ENCODE results near the gene WWOX. TPM values are rescaled to one million over a fixed set of nuclear protein-coding genes. Genes with fewer than 3 reads are reported as not detected.

The WWOX gene
- total RNA-seq, 1 donor from 2014 or later = 19.2 TPM

DNA sequence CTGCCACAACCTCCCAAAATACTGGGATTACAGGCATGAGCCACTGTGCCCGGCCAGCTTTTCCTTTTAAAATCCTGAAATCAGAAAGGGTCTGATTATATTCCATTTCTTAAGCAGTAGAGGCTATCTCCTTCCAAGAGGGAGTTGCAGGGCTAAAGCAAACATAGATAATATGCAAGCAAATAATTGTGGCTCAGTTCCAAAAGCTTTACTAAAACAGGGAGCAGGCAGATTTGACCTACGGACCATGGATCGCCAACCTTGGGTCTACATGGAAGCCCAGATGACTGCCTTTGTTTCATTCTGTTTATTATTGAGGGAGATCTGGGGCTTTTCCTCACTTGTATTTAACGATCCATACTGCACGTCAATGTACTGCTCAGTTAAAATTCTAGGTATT is 38.6 kb upstream of the WWOX start:
- ATAC-seq (no peak), DNase-seq (no peak)
- H3K27me3 ChIP-seq (ENCODE audit: low read depth) = no peaks in the 10 kb centered on the region
- intact Hi-C loops (cut with DNase I) = no loop called here
- H3K4me3 ChIP-seq = no peak overlapping the region
- H3K9me3 ChIP-seq = no peaks in the 10 kb centered on the region
- H3K27ac ChIP-seq = no peak overlapping the region
- TF ChIP-seq, protein P1, sequence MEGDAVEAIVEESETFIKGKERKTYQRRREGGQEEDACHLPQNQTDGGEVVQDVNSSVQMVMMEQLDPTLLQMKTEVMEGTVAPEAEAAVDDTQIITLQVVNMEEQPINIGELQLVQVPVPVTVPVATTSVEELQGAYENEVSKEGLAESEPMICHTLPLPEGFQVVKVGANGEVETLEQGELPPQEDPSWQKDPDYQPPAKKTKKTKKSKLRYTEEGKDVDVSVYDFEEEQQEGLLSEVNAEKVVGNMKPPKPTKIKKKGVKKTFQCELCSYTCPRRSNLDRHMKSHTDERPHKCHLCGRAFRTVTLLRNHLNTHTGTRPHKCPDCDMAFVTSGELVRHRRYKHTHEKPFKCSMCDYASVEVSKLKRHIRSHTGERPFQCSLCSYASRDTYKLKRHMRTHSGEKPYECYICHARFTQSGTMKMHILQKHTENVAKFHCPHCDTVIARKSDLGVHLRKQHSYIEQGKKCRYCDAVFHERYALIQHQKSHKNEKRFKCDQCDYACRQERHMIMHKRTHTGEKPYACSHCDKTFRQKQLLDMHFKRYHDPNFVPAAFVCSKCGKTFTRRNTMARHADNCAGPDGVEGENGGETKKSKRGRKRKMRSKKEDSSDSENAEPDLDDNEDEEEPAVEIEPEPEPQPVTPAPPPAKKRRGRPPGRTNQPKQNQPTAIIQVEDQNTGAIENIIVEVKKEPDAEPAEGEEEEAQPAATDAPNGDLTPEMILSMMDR (IDR thresholded peaks at IDR 0.05) = no peak
- H3K4me1 ChIP-seq = no peaks in the 10 kb centered on the region
- no peaks in the 10 kb centered on the region for H3K36me3 ChIP-seq

DNA sequence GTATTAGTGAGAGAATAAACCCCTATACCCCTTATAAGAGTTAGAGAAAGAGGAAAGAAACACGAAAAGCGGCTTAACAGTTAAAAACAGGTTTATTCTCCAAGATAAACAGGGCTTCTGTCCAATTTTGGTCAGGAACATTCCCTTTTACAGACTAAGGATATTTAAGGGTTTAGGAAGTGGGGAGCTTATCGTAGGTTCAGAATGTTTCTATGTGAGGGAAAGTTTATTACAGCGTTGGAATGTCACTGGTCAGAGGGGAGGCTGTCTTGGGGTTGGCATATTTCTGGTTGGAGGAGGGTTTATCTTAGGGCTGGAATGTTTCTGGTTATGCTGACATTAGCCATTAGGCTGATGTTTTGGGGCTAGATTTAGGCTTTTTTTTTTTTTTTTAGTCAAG is 34.1 kb upstream of the WWOX start:
- TF ChIP-seq, protein P1 (IDR thresholded peaks at IDR 0.05) = no peak
- H3K27me3 ChIP-seq (ENCODE audit: low read depth) = no peaks in the 10 kb centered on the region
- no peak overlapping the region for H3K4me3 ChIP-seq
- H3K27ac ChIP-seq = no peak overlapping the region
- no peaks in the 10 kb centered on the region for H3K36me3 ChIP-seq
- no peaks in the 10 kb centered on the region for H3K4me1 ChIP-seq
- DNase-seq = no peak
- ATAC-seq = no peak
- intact Hi-C loops (cut with DNase I) = no loop called here
- H3K9me3 ChIP-seq = no peaks in the 10 kb centered on the region

DNA sequence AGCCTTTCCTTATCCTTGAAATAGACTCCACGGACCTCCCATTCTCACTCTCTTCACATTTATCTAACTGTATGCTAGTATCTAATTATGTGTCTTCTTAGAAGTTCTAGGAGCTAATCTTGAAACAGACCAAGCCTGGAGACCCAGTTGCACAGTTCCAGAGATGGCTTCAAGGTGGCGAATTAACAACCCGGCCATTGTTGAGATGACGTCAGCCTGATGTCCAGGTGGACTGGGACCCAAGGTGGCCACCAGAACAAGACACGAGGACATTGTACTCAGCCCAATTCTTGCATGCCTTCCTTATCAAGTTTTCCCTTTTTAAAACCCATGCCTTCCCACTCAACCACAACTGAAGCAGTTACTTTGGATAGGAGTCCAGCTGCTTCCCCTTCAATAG is 29.5 kb upstream of the WWOX start:
- Histone ChIP-seq H3K9me3 (no peaks in the 10 kb centered on the region), H3K4me1 (no peaks in the 10 kb centered on the region), H3K27ac (no peak overlapping the region), H3K27me3 (ENCODE audit: low read depth) (no peaks in the 10 kb centered on the region), H3K36me3 (no peaks in the 10 kb centered on the region), H3K4me3 (no peak overlapping the region)
- TF ChIP-seq, protein P1 (IDR thresholded peaks at IDR 0.05) = no peak
- intact Hi-C loops (cut with DNase I) = no loop called here
- no peak for DNase-seq
- ATAC-seq = no peak

DNA sequence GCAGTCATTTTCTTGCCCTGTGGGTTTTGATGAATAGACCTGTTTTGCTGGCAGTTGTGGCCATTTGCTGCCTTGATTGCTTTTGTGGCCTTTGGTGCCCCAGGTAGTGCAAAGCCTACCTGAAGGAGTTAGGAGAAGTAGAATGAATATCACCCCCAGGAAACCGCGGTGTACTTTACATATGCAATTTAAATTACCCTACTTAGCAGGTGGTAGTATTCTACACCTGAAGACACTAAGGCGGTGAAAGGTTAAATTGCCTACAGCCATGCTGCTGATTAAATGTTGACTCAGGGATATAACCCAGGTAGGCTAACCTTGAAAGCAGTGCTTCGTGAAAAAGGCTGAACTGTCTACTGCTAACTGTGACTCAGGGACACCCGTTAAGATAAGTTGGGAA is 27.2 kb upstream of the WWOX start:
- Histone ChIP-seq H3K27ac (no peak overlapping the region), H3K4me3 (no peak overlapping the region), H3K36me3 (no peaks in the 10 kb centered on the region), H3K27me3 (ENCODE audit: low read depth) (no peaks in the 10 kb centered on the region), H3K4me1 (no peaks in the 10 kb centered on the region), H3K9me3 (no peaks in the 10 kb centered on the region)
- intact Hi-C loops (cut with DNase I) = no loop called here
- DNase-seq (no peak), ATAC-seq (no peak)
- TF ChIP-seq, protein P1 (IDR thresholded peaks at IDR 0.05) = no peak

DNA sequence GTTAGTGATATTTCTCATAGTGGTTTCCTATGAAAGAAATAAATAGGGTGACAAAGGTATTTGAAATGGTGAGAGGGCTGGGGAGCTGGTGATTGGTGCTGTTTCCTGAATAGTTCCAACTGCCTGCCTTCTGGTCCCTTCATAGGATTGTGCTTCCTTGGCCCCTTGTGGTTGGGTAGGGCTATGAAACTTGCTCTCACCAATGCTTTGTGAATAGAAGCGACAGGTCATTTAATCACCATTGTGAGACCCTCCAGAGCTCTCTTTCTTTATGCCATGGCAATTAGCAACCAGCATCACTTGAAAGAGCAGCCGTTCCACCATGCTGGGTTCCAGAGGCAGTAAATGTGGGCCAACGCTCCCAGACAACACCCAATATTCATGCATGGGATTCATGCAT is 23.7 kb upstream of the WWOX start:
- Histone ChIP-seq H3K4me3 (no peak overlapping the region), H3K27me3 (ENCODE audit: low read depth) (no peaks in the 10 kb centered on the region), H3K36me3 (no peaks in the 10 kb centered on the region), H3K9me3 (no peaks in the 10 kb centered on the region), H3K4me1 (no peaks in the 10 kb centered on the region), H3K27ac (no peak overlapping the region)
- TF ChIP-seq, protein P1 (IDR thresholded peaks at IDR 0.05) = no peak
- intact Hi-C loops (cut with DNase I) = no loop called here
- DNase-seq (no peak), ATAC-seq (no peak)

DNA sequence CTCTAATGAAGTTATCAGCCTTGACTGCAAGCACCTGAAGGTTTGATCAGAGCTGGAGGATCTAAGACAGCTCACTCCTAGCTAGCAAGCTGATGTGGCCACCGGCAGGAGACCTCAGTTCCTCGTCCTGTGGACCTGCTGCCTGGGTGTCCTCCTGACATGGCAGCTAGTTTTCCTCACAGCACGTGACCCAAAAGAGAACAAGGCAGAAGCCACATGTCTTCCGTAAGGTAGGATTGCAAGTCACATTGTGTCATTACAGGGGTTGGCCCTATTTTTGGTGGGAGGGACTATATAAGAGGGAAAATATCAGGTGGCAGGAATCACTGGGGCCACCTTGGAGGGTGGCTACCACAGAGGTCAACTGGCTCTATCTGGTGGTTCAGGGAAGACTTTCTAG is 18.1 kb upstream of the WWOX start:
- intact Hi-C loops (cut with DNase I) = no loop called here

More for the DNA sequence above, 18.1 kb upstream of the WWOX start:
- TF ChIP-seq, protein P1 (IDR thresholded peaks at IDR 0.05) = no peak
- Histone ChIP-seq H3K27me3 (ENCODE audit: low read depth) (peaks cover 4% of the 10 kb centered on the region), H3K4me3 (no peak overlapping the region), H3K36me3 (no peaks in the 10 kb centered on the region), H3K27ac (no peak overlapping the region), H3K9me3 (no peaks in the 10 kb centered on the region), H3K4me1 (no peaks in the 10 kb centered on the region)
- no peak for DNase-seq
- no peak for ATAC-seq

Data from lower lobe of right lung (tissue), 2 donors.